IMR-90 (cell line): Measurements from ENCODE around the gene PLXNB3.
"Not testable (repeated sequence)": the region's sequence is repeated elsewhere in the genome, so short reads cannot be mapped to it uniquely, and the experiment has no call there.

Source experiments
- BHLHE40 ChIP-seq: fragments of 150-350 bp; IDR thresholded peaks from 2 replicates; pipeline ENCODE4 v1.6.1; 2016; ENCODE audit warnings: mild to moderate bottlenecking, low read depth, low read length
- CEBPB ChIP-seq: IDR thresholded peaks from 2 replicates; pipeline ENCODE4 v1.6.1; 2012; ENCODE audit warnings: low read depth, low read length, improper control_type of control experiment
- CHD1 ChIP-seq: IDR thresholded peaks from 2 replicates; pipeline ENCODE4 v1.6.1; 2012; ENCODE audit warnings: low read depth, low read length, improper control_type of control experiment
- ELK1 ChIP-seq: fragments of 150-350 bp; IDR thresholded peaks from 2 replicates; pipeline ENCODE4 v1.6.1; 2016; ENCODE audit warnings: low read depth, mild to moderate bottlenecking, low read length, moderate library complexity, borderline replicate concordance
- FOS ChIP-seq: fragments of 150-350 bp; IDR thresholded peaks from 2 replicates; pipeline ENCODE4 v1.6.1; 2016; ENCODE audit warnings: low read depth, low read length
- MAFK ChIP-seq: IDR thresholded peaks from 2 replicates; pipeline ENCODE4 v1.6.1; 2012; ENCODE audit warnings: low read depth, low read length, improper control_type of control experiment
- MAZ ChIP-seq: IDR thresholded peaks from 2 replicates; pipeline ENCODE4 v1.6.1; 2012; ENCODE audit warnings: low read depth, mild to moderate bottlenecking, low read length, improper control_type of control experiment, moderate library complexity, borderline replicate concordance
- MXI1 ChIP-seq: IDR thresholded peaks from 2 replicates; pipeline ENCODE4 v1.6.1; 2012; ENCODE audit warnings: low read depth, mild to moderate bottlenecking, low read length, moderate library complexity, borderline replicate concordance
- POLR2A ChIP-seq: IDR thresholded peaks from 2 replicates; pipeline ENCODE4 v1.6.1; 2012; ENCODE audit warnings: mild to moderate bottlenecking, low read depth, low read length
- RAD21 ChIP-seq: IDR thresholded peaks from 2 replicates; pipeline ENCODE4 v1.6.1; 2012; ENCODE audit warnings: low read length, improper control_type of control experiment
- RFX5 ChIP-seq: IDR thresholded peaks from 2 replicates; pipeline ENCODE4 v1.8.0; 2012; ENCODE audit warnings: low read depth, mild to moderate bottlenecking, low read length, moderate library complexity
- SMC3 ChIP-seq: fragments of 150-350 bp; IDR thresholded peaks from 2 replicates; pipeline ENCODE4 v1.6.1; 2016; ENCODE audit warnings: low read depth, mild to moderate bottlenecking, antibody characterized with exemption, low read length, moderate library complexity
- TF ChIP-seq, protein P1 (sequence below): conservative IDR thresholded peaks from 2 replicates; pipeline ENCODE4 v1.5.1; 2012; ENCODE audit warnings: mild to moderate bottlenecking, low read depth, low read length, improper control_type of control experiment
- TF ChIP-seq, protein P2 (sequence below): fragments of 150-350 bp; IDR thresholded peaks from 2 replicates; pipeline ENCODE4 v1.6.1; 2017; ENCODE audit warnings: mild to moderate bottlenecking, antibody characterized with exemption, low read length, low read depth

- TF ChIP-seq, protein P1, sequence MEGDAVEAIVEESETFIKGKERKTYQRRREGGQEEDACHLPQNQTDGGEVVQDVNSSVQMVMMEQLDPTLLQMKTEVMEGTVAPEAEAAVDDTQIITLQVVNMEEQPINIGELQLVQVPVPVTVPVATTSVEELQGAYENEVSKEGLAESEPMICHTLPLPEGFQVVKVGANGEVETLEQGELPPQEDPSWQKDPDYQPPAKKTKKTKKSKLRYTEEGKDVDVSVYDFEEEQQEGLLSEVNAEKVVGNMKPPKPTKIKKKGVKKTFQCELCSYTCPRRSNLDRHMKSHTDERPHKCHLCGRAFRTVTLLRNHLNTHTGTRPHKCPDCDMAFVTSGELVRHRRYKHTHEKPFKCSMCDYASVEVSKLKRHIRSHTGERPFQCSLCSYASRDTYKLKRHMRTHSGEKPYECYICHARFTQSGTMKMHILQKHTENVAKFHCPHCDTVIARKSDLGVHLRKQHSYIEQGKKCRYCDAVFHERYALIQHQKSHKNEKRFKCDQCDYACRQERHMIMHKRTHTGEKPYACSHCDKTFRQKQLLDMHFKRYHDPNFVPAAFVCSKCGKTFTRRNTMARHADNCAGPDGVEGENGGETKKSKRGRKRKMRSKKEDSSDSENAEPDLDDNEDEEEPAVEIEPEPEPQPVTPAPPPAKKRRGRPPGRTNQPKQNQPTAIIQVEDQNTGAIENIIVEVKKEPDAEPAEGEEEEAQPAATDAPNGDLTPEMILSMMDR = not testable (repeated sequence)
- TF ChIP-seq POLR2A, MAFK, MXI1, RFX5, ELK1, CEBPB, CHD1, SMC3, BHLHE40, FOS, MAZ, RAD21: not testable (repeated sequence)
- TF ChIP-seq, protein P2, sequence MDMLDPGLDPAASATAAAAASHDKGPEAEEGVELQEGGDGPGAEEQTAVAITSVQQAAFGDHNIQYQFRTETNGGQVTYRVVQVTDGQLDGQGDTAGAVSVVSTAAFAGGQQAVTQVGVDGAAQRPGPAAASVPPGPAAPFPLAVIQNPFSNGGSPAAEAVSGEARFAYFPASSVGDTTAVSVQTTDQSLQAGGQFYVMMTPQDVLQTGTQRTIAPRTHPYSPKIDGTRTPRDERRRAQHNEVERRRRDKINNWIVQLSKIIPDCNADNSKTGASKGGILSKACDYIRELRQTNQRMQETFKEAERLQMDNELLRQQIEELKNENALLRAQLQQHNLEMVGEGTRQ = not testable (repeated sequence)
These were observed 54.0 kb downstream of the PLXNB3 start for GRCh38 chrX:153818064-153818463.
